Stimulated activated CD4-positive, alpha-beta T cell treated with anti-CD3 and anti-CD28 coated beads, TNF-alpha, amount 100 ng/mL, for 48 hours (primary cell): ENCODE measurements around the gene CACNA1B.
"Not testable (repeated sequence)": the region's sequence is repeated elsewhere in the genome, so short reads cannot be mapped to it uniquely, and the experiment has no call there.

Experiments used
- DNase-seq, 3 donors: peaks; one replicate each; pipeline ENCODE4 v3.0.0-alpha.2; 2020; ENCODE audit warnings: low read depth in 3 of 3

The CACNA1B gene

GRCh38 chr9:138143491-138143890 lies 265.9 kb downstream of the CACNA1B start:
- not testable (repeated sequence) for DNase-seq

GRCh38 chr9:138147556-138147955 lies 270.0 kb downstream of the CACNA1B start:
- peak in 1 of 3 donors; percentile 20 for DNase-seq

- DNase-seq, result peak in 1 of 3 donors; percentile 16
Observed at GRCh38 chr9:138149672-138150656, 272.4 kb downstream of the CACNA1B start.

- DNase-seq, result not testable (repeated sequence)
Observed at GRCh38 chr9:138155788-138156187, 278.2 kb downstream of the CACNA1B start.

GRCh38 chr9:138166793-138167192 lies 289.2 kb downstream of the CACNA1B start:
- not testable (repeated sequence) for DNase-seq
